ENCODE data around the gene MICAL2.

MICAL2 gene

GRCh38 chr11:12226093-12226492 is 115.7 kb downstream of the MICAL2 start:
- no peaks in the 10 kb centered on the region for H3K27me3 ChIP-seq
- no peak for TF ChIP-seq Cebpa-rat (IDR thresholded peaks at IDR 0.05)
- H4K20me1 ChIP-seq, result no peaks in the 10 kb centered on the region
- H3K9me3 ChIP-seq, result no peaks in the 10 kb centered on the region
- no peaks in the 10 kb centered on the region for H3K36me3 ChIP-seq
- H3K9ac ChIP-seq, result no peak overlapping the region
- H3K4me2 ChIP-seq, result no peak overlapping the region
- peaks cover 51% of the 10 kb centered on the region for H3K4me1 ChIP-seq
- no peak overlapping the region for H3K27ac ChIP-seq
- no peak overlapping the region for H3K4me3 ChIP-seq

- no peak for TF ChIP-seq Cebpa-rat (IDR thresholded peaks at IDR 0.05)
- H3K36me3 ChIP-seq, result no peaks in the 10 kb centered on the region
- H3K4me3 ChIP-seq, result no peak overlapping the region
- peaks cover 21% of the 10 kb centered on the region for H3K4me1 ChIP-seq
- no peak overlapping the region for H3K4me2 ChIP-seq
- H3K27ac ChIP-seq, result no peak overlapping the region
- H4K20me1 ChIP-seq, result no peaks in the 10 kb centered on the region
- H3K27me3 ChIP-seq, result no peaks in the 10 kb centered on the region
- H3K9me3 ChIP-seq, result no peaks in the 10 kb centered on the region
- H3K9ac ChIP-seq, result no peak overlapping the region
These were observed 119.2 kb downstream of the MICAL2 start for GRCh38 chr11:12229450-12230229.

GRCh38 chr11:12232160-12232559 is 121.8 kb downstream of the MICAL2 start:
- Histone ChIP-seq H3K36me3 (no peaks in the 10 kb centered on the region), H4K20me1 (0 out of 2 replicates have a peak, but pooled peaks cover 7% of the 10 kb centered on the region), H3K4me1 (peaks cover 30% of the 10 kb centered on the region), H3K27ac (no peak overlapping the region), H3K27me3 (no peaks in the 10 kb centered on the region), H3K9ac (no peak overlapping the region), H3K4me2 (no peak overlapping the region), H3K9me3 (no peaks in the 10 kb centered on the region), H3K4me3 (no peak overlapping the region)
- no peak for TF ChIP-seq Cebpa-rat (IDR thresholded peaks at IDR 0.05)

- H3K9ac ChIP-seq, result no peak overlapping the region
These were observed 122.6 kb downstream of the MICAL2 start for GRCh38 chr11:12232817-12233601.

GRCh38 chr11:12233602-12233925 is 123.2 kb downstream of the MICAL2 start:
- H3K27me3 ChIP-seq, result no peaks in the 10 kb centered on the region
- H3K9ac ChIP-seq, result no peak overlapping the region
- H3K36me3 ChIP-seq, result no peaks in the 10 kb centered on the region
- H3K4me1 ChIP-seq, result peaks cover 35% of the 10 kb centered on the region
- H3K4me2 ChIP-seq, result no peak overlapping the region
- no peak for TF ChIP-seq Cebpa-rat (IDR thresholded peaks at IDR 0.05)
- no peak overlapping the region for H3K4me3 ChIP-seq
- 0 out of 2 replicates have a peak, but pooled peaks cover 7% of the 10 kb centered on the region for H4K20me1 ChIP-seq
- H3K27ac ChIP-seq, result no peak overlapping the region
- H3K9me3 ChIP-seq, result no peaks in the 10 kb centered on the region

More at GRCh38 chr11:12232817-12233601, 122.6 kb downstream of the MICAL2 start:
- peaks cover 35% of the 10 kb centered on the region for H3K4me1 ChIP-seq
- H3K27me3 ChIP-seq, result no peaks in the 10 kb centered on the region
- TF ChIP-seq Cebpa-rat (IDR thresholded peaks at IDR 0.05), result no peak
- H3K27ac ChIP-seq, result no peak overlapping the region
- H4K20me1 ChIP-seq, result 0 out of 2 replicates have a peak, but pooled peaks cover 7% of the 10 kb centered on the region
- no peak overlapping the region for H3K4me2 ChIP-seq
- no peaks in the 10 kb centered on the region for H3K36me3 ChIP-seq
- no peak overlapping the region for H3K4me3 ChIP-seq
- H3K9me3 ChIP-seq, result no peaks in the 10 kb centered on the region

- peaks cover 39% of the 10 kb centered on the region for H3K4me1 ChIP-seq
- TF ChIP-seq Cebpa-rat (IDR thresholded peaks at IDR 0.05), result no peak
- H3K9ac ChIP-seq, result no peak overlapping the region
- H4K20me1 ChIP-seq, result 0 out of 2 replicates have a peak, but pooled peaks cover 7% of the 10 kb centered on the region
- H3K36me3 ChIP-seq, result no peaks in the 10 kb centered on the region
- no peaks in the 10 kb centered on the region for H3K9me3 ChIP-seq
- H3K27me3 ChIP-seq, result no peaks in the 10 kb centered on the region
- no peak overlapping the region for H3K27ac ChIP-seq
- H3K4me2 ChIP-seq, result peak overlapping the region; percentile 85; the same call in 1 of the 2 replicates
- no peak overlapping the region for H3K4me3 ChIP-seq
These were observed 123.8 kb downstream of the MICAL2 start for GRCh38 chr11:12234221-12234620.

GRCh38 chr11:12235080-12235479 is 124.7 kb downstream of the MICAL2 start:
- H3K27ac ChIP-seq, result peak overlapping the region; percentile 79
- peak overlapping the region; percentile 85 for H3K4me2 ChIP-seq
- no peak overlapping the region for H3K4me3 ChIP-seq
- no peaks in the 10 kb centered on the region for H3K36me3 ChIP-seq
- TF ChIP-seq Cebpa-rat (IDR thresholded peaks at IDR 0.05), result peak; percentile 35; the same call in 1 of the 2 replicates
- no peak overlapping the region for H3K9ac ChIP-seq
- no peaks in the 10 kb centered on the region for H3K9me3 ChIP-seq
- no peaks in the 10 kb centered on the region for H3K27me3 ChIP-seq
- H3K4me1 ChIP-seq, result peaks cover 47% of the 10 kb centered on the region
- H4K20me1 ChIP-seq, result 0 out of 2 replicates have a peak, but pooled peaks cover 7% of the 10 kb centered on the region

- Histone ChIP-seq H3K27ac (peak overlapping the region; percentile 79), H4K20me1 (0 out of 2 replicates have a peak, but pooled peaks cover 7% of the 10 kb centered on the region), H3K4me3 (0 out of 2 replicates have a peak overlapping the region, but pooled peaks have one; percentile 19), H3K9me3 (no peaks in the 10 kb centered on the region), H3K27me3 (no peaks in the 10 kb centered on the region), H3K36me3 (no peaks in the 10 kb centered on the region), H3K4me2 (peak overlapping the region; percentile 85), H3K4me1 (peaks cover 52% of the 10 kb centered on the region), H3K9ac (peak overlapping the region; percentile 59; the same call in 1 of the 2 replicates)
- no peak for TF ChIP-seq Cebpa-rat (IDR thresholded peaks at IDR 0.05)
These were observed 125.2 kb downstream of the MICAL2 start for GRCh38 chr11:12235553-12235946.

- no peak for TF ChIP-seq Cebpa-rat (IDR thresholded peaks at IDR 0.05)
- peak overlapping the region; percentile 59; the same call in 1 of the 2 replicates for H3K9ac ChIP-seq
- H3K27me3 ChIP-seq, result no peaks in the 10 kb centered on the region
- peak overlapping the region; percentile 19; the same call in 1 of the 2 replicates for H3K4me3 ChIP-seq
- H3K27ac ChIP-seq, result peak overlapping the region; percentile 79
- no peaks in the 10 kb centered on the region for H3K36me3 ChIP-seq
- peaks cover 57% of the 10 kb centered on the region for H3K4me1 ChIP-seq
- H3K9me3 ChIP-seq, result no peaks in the 10 kb centered on the region
- peak overlapping the region; percentile 85 for H3K4me2 ChIP-seq
- H4K20me1 ChIP-seq, result 0 out of 2 replicates have a peak, but pooled peaks cover 7% of the 10 kb centered on the region
These were observed 125.8 kb downstream of the MICAL2 start for GRCh38 chr11:12235947-12236743.

All from BLaER1 (cell line).